ENCODE measurements around the gene HIVEP2.
A peak's percentile ranks its signal among the peaks of the same experiment; 100 is the strongest.

The HIVEP2 gene

GRCh38 chr6:142816031-142816430 lies 128.9 kb downstream of the HIVEP2 start:
- DNase-seq, result no peak

DNA sequence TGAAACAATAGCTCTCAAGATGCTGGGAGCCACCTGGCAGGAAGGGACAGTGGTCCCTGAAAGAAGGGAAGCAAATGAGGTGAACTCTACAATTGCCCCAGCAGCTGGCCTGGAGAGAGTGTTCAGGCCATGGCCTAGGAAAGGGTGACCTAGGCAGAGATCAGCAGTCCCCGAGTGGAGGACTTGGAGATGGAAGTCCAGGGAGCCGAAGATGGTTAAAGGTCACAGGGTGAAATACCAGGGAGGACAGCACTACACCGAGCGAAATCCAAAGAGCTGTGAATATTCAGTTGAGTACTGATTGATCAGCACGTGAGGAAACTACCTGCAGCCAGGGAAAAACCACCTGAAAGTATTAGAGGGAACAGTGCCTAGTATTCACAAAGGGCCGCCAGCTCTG lies 133.1 kb downstream of the HIVEP2 start:
- no peak for DNase-seq

DNA sequence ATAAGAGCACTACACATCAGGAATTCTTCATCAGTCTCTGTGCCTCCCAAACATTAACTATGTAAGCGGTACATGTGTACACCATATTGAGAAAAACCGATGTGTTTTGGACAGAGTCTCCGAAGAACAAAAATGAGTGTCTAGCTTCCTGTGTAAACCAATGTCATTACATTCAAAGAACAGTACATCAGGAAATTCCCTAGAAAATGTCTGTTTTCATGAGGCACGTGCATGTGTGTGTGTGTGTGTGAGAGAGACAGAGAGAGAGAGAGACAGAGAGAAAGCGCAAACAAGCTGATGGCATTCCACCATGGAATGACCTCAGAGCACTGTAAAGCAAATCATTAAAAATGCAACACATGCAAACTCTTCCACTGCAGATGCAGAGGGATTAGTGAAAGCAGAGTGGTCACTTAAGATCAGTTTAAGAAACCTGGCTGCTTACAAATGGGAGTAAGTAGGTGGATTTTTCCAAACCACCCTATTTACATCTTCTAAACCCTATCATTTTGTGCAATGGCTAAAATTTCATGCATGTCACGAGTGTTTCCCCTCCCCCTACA lies 133.9 kb downstream of the HIVEP2 start:
- peak in 1 of 5 donors; percentile 59 for DNase-seq

- no peak for DNase-seq
Observed at GRCh38 chr6:142809947-142810346, 135.0 kb downstream of the HIVEP2 start.

DNA sequence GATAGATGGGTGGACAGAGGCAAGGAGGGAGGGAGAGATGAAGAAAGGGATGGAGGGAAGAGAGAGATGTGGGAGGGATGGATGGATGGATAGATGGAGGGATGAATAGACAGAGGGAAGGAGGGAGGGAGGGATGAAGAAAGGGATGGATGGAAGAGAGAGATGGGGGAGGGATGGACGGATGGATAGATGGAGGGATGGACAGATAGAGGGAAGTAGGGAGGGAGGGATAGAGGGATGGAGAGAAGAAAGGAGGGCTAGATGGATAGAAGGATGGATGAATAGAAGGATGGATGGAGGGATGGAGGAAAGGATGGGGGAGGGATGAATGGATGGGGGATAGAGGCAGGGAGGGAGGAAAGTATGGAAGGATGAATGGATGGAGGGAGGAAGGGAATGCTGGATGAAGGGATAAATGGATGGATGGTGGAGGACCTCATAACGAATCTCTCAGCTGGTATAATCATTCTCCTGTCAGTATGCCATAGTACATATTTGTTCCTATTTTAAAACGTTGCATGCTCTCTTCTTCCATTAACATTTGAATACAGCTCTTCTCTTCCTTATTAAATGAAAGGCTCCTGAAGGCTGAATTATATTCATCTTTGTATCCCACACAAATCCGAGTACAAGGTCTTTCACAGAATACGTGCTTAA lies 136.4 kb downstream of the HIVEP2 start:
- no peak for DNase-seq

DNA sequence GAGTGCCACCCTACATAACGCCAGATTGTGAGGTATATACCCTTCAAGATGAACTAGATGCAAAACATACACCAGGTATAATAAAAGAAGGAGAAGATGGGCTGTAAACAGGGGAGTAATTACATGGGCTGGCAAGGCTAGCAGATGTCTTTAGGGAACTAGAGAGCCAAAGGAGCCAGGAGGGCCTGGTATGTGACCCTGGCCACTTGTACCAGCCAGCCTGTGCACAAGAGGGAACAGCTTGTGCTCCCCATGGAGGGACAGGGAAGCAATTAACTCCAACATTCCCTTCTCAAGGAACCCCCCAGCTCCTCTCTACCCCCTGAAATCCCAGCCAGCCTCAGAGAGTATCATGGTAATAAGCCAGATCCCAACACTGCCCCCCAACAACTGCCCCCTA lies 139.9 kb downstream of the HIVEP2 start:
- DNase-seq, result no peak

- DNase-seq, result no peak
Observed at GRCh38 chr6:142804490-142804889, 140.5 kb downstream of the HIVEP2 start.

- no peak for DNase-seq
Observed at GRCh38 chr6:142803495-142804058, 141.4 kb downstream of the HIVEP2 start.

- DNase-seq, result no peak
Observed at GRCh38 chr6:142803032-142803431, 141.9 kb downstream of the HIVEP2 start.

DNA sequence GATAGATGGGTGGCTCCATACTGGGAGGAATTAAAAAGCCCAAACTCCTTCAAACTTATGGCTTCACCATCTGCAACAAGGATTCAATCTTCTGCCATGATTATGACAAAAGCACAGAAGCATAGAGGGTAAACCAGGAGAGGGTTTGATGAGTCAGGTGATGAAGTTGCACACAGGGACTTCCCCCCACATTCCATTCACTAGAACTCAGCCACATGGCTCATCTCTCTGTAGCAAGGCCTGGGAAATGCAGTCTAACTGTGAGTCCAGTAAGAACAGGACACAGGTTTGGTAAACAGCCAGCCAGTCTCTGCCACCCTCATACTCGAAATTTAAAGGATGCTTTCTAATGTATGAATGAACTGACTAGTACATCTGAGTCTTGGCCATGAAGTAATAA lies 142.9 kb downstream of the HIVEP2 start:
- DNase-seq, result peak in 1 of 5 donors; percentile 33

GRCh38 chr6:142800240-142800639 lies 144.7 kb downstream of the HIVEP2 start:
- no peak for DNase-seq

- no peak for DNase-seq
Observed at GRCh38 chr6:142799639-142800038, 145.3 kb downstream of the HIVEP2 start.

GRCh38 chr6:142797159-142797558 lies 147.8 kb downstream of the HIVEP2 start:
- no peak for DNase-seq

DNA sequence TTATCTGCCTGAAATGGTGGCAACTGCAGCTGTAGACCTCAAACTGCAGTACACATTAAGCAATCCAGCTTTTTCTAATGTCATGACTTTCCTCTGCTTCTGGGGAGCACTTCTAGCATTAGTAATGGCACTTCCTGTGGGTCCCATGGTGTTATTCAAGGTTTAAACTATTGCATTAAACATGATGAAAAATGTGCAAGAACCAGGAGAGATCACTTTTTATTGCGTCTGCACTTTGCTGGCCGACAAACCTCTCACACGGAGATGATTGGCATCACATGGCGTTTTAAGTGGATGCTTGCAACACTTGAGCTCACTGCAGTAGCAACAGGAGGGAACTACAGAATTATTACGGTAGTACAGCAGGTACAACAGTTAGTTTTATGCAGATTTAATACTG lies 148.4 kb downstream of the HIVEP2 start:
- no peak for DNase-seq

- no peak for DNase-seq
Observed at GRCh38 chr6:142796024-142796423, 149.0 kb downstream of the HIVEP2 start.

DNA sequence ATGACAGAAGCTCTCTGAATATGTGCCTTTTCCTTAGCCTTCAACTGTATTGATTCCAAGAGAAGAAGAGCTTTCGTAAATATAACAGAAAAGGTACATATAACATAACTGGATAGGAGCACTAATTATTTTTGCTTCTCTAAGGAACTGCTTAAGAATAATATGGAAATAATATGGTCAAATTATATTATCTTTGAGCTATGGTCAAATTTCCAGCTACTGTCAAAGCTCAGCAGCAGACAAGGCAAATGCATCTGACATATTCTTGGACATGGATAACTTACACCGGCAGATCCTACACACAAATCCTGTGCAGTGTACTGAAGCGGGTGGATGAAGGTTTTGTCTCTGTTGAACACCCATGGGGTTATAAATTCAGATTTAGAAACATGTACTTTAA lies 150.6 kb downstream of the HIVEP2 start:
- DNase-seq, result no peak

- DNase-seq, result no peak
Observed at GRCh38 chr6:142790257-142790656, 154.7 kb downstream of the HIVEP2 start.

GRCh38 chr6:142787422-142787821 lies 157.6 kb downstream of the HIVEP2 start:
- DNase-seq, result no peak

DNA sequence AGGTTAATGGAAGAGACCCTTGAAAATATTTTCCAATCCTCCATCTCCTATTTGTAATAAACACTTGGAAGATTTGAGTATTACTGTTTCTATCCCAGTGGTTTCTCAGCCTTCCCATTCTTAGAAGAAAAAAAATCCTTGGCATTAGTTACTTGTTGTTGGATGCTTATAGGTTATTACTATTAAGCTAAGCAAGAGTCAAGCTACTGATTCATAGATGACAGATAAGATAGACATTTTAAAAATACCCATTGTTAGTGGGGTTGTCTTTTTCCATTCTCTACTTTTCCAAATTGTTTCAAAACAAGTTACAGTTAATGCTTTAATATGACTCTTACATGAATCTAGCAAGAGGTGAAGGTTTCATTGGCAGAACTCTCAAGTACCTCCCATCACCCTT lies 158.5 kb downstream of the HIVEP2 start:
- DNase-seq, result no peak

GRCh38 chr6:142784344-142784743 lies 160.6 kb downstream of the HIVEP2 start:
- DNase-seq, result peak in 1 of 5 donors; percentile 43

DNA sequence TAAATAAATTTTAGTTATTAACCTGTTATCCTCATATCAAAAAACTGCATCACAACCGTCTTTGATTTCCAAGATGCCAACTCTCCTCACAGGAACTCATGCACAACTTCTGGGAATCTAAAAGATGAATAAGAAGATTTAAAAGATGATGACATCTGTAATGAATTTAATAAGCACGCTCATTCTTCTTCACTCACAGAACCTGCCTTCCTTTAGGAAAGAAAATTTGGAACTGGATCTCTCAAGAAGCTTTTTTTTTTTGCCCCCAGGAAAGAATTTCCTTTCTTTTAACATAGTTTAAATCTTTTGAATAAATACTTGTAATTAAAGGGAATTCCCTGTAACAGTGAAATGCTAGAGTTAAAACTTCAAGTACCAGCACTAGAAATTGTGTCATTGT lies 161.5 kb downstream of the HIVEP2 start:
- no peak for DNase-seq

- no peak for DNase-seq
Observed at GRCh38 chr6:142781129-142781528, 163.8 kb downstream of the HIVEP2 start.

GRCh38 chr6:142773859-142774648 lies 170.9 kb downstream of the HIVEP2 start:
- DNase-seq, result peak in 2 of 5 donors; percentile 15 to 65

DNA sequence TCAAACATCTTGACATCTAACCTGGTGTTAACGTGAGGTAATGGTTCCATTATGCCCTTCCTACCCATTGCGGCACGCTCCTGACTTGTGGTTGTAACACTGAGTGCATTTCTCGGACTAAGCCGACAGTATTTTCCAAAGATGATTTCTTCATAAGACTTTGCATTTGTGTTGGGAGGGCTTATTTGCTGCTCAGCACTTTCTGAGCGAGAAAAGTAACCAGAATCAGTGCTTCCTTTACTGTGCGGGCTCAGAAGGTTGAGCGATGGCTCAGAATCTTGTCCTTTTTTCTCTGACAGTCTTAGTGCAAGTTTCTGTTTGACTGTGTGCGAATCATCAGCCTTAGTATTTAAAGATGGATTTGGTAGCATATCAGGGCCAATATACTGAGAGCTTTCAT lies 171.7 kb downstream of the HIVEP2 start:
- DNase-seq, result peak in 1 of 5 donors; percentile 70

Measured in T-helper 1 cell (primary cell).